NCI-H526 treated with DMSO at 0.1 percent for 48 hours (cell line): ENCODE data around the gene GGTLC1.
A peak's percentile ranks its signal among the peaks of the same experiment; 100 is the strongest.
"Not testable (repeated sequence)": the region's sequence is repeated elsewhere in the genome, so short reads cannot be mapped to it uniquely, and the experiment has no call there.

ENCODE experiments used
- DNase-seq: peaks from one replicate; lab custom pipeline; 2025; lab: John Stamatoyannopoulos, UW

GGTLC1 gene

GRCh38 chr20:23988561-23988960 lies at the start of gene GGTLC1:
Gene GGTLC1 (minus strand): TSS chr20:23988779. CDS start chr20:23986611, 2,168 bp downstream.
- no peak for DNase-seq

- peak; percentile 62 for DNase-seq
Observed at GRCh38 chr20:24034820-24035219, 46.2 kb upstream of the GGTLC1 start.

GRCh38 chr20:24033565-24033964 lies 45.0 kb upstream of the GGTLC1 start:
- no peak for DNase-seq

GRCh38 chr20:24033151-24033550 lies 44.6 kb upstream of the GGTLC1 start:
- DNase-seq: no peak

GRCh38 chr20:24032400-24032898 lies 43.9 kb upstream of the GGTLC1 start:
- DNase-seq: no peak

GRCh38 chr20:24027229-24027628 lies 38.6 kb upstream of the GGTLC1 start:
- no peak for DNase-seq

- no peak for DNase-seq
Observed at GRCh38 chr20:24022621-24023180, 34.1 kb upstream of the GGTLC1 start.

GRCh38 chr20:24018796-24019195 lies 30.2 kb upstream of the GGTLC1 start:
- no peak for DNase-seq

- no peak for DNase-seq
Observed at GRCh38 chr20:24017458-24017755, 28.8 kb upstream of the GGTLC1 start.

- DNase-seq: no peak
Observed at GRCh38 chr20:24016607-24017457, 28.3 kb upstream of the GGTLC1 start.

- no peak for DNase-seq
Observed at GRCh38 chr20:24013953-24014352, 25.4 kb upstream of the GGTLC1 start.

- no peak for DNase-seq
Observed at GRCh38 chr20:24011282-24011681, 22.7 kb upstream of the GGTLC1 start.

- no peak for DNase-seq
Observed at GRCh38 chr20:24007758-24008157, 19.2 kb upstream of the GGTLC1 start.

- no peak for DNase-seq
Observed at GRCh38 chr20:24007073-24007595, 18.6 kb upstream of the GGTLC1 start.

- no peak for DNase-seq
Observed at GRCh38 chr20:24006626-24007025, 18.0 kb upstream of the GGTLC1 start.

- DNase-seq: no peak
Observed at GRCh38 chr20:24004471-24004870, 15.9 kb upstream of the GGTLC1 start.

- DNase-seq: no peak
Observed at GRCh38 chr20:24002896-24003295, 14.3 kb upstream of the GGTLC1 start.

GRCh38 chr20:24001712-24002405 lies 13.3 kb upstream of the GGTLC1 start:
- DNase-seq: no peak

- DNase-seq: peak; percentile 15
Observed at GRCh38 chr20:23998844-23999243, 10.3 kb upstream of the GGTLC1 start.

GRCh38 chr20:23998392-23998791 lies 9.8 kb upstream of the GGTLC1 start:
- DNase-seq: no peak

GRCh38 chr20:23995905-23996666 lies 7.5 kb upstream of the GGTLC1 start:
- no peak for DNase-seq

- not testable (repeated sequence) for DNase-seq
Observed at GRCh38 chr20:23995291-23995690, 6.7 kb upstream of the GGTLC1 start.
